DOHH2 (cell line): Measurements from ENCODE around the gene MYO1D.

Source experiments
- CTCF ChIP-seq: fragments of 200-600 bp; sonication (generic); IDR thresholded peaks from one replicate; pipeline ENCODE4 v1.5.1; 2014; ENCODE audit warnings: antibody characterized with exemption, mild to moderate bottlenecking, low read depth, low read length; ENCODE audit not compliant: poor library complexity, severe bottlenecking
- EZH2phosphoT487 ChIP-seq: fragments of 200-600 bp; sonication (generic); IDR thresholded peaks from 2 replicates; pipeline ENCODE4 v1.6.1; 2017; ENCODE audit warnings: borderline replicate concordance, mild to moderate bottlenecking, antibody characterized with exemption, low read length, moderate library complexity, mixed read lengths

GRCh38 chr17:32777922-32778321 is 99.0 kb downstream of the MYO1D start:
- TF ChIP-seq CTCF (no peak), EZH2phosphoT487 (no peak)
